Mononuclear cell (primary cell): ENCODE results near the gene NPY1R. TPM values are rescaled to one million over a fixed set of nuclear protein-coding genes. Genes with fewer than 3 reads are reported as not detected.

Experiments
- H3K27me3 ChIP-seq: 2 replicates; pipeline ENCODE4 v1.6.0; 2011; ENCODE audit warnings: low read length, control low read depth; ENCODE audit not compliant: insufficient read depth
- H3K4me1 ChIP-seq: 2 replicates; pipeline ENCODE4 v1.5.1; 2011; ENCODE audit warnings: mild to moderate bottlenecking, low read length, control low read depth; ENCODE audit not compliant: insufficient read depth
- H3K4me3 ChIP-seq: 2 replicates; pipeline ENCODE4 v1.5.1; 2011; ENCODE audit warnings: mild to moderate bottlenecking, low read length, moderate library complexity
- H3K9me3 ChIP-seq: 2 replicates; pipeline ENCODE4 v1.5.1; 2011; ENCODE audit warnings: low read depth, mild to moderate bottlenecking, control low read depth, low read length
- total RNA-seq: library from RNA; depleted of rRNA; stranded (reverse); fragments of >200 nt; gene quantifications from one replicate; pipeline ENCODE4 v1.2.3, GENCODE V29; 2012

Gene NPY1R
- total RNA-seq: not detected

GRCh38 chr4:163332526-163333406 is at the start of gene NPY1R:
NPY1R (minus strand) TSS chr4:163332596; CDS start chr4:163326554, 6,042 bp downstream.
- Histone ChIP-seq H3K4me3 (no peak within 1 kb of the TSS), H3K27me3 (peaks cover 48% of the 10 kb centered on the region), H3K9me3 (no peaks in the 10 kb centered on the region), H3K4me1 (peaks cover 13% of the 10 kb centered on the region)

- no peaks in the 10 kb centered on the region for H3K4me1 ChIP-seq
- H3K27me3 ChIP-seq: no peaks in the 10 kb centered on the region
- no peak overlapping the region for H3K4me3 ChIP-seq
- H3K9me3 ChIP-seq: no peaks in the 10 kb centered on the region
Measured at GRCh38 chr4:163380703-163381102, 48.3 kb upstream of the NPY1R start.

GRCh38 chr4:163378661-163379060 is 46.3 kb upstream of the NPY1R start:
- no peak overlapping the region for H3K4me3 ChIP-seq
- no peaks in the 10 kb centered on the region for H3K4me1 ChIP-seq
- no peaks in the 10 kb centered on the region for H3K9me3 ChIP-seq
- H3K27me3 ChIP-seq: no peaks in the 10 kb centered on the region

- Histone ChIP-seq H3K4me3 (no peak overlapping the region), H3K4me1 (no peaks in the 10 kb centered on the region), H3K9me3 (no peaks in the 10 kb centered on the region), H3K27me3 (peaks cover 3% of the 10 kb centered on the region)
Measured at GRCh38 chr4:163372029-163372428, 39.6 kb upstream of the NPY1R start.

- H3K4me1 ChIP-seq: no peaks in the 10 kb centered on the region
- H3K27me3 ChIP-seq: peaks cover 3% of the 10 kb centered on the region
- H3K4me3 ChIP-seq: no peak overlapping the region
- H3K9me3 ChIP-seq: no peaks in the 10 kb centered on the region
Measured at GRCh38 chr4:163367651-163368050, 35.3 kb upstream of the NPY1R start.

GRCh38 chr4:163356104-163356503 is 23.7 kb upstream of the NPY1R start:
- H3K27me3 ChIP-seq: no peaks in the 10 kb centered on the region
- H3K9me3 ChIP-seq: no peaks in the 10 kb centered on the region
- H3K4me3 ChIP-seq: no peak overlapping the region
- no peaks in the 10 kb centered on the region for H3K4me1 ChIP-seq

- Histone ChIP-seq H3K27me3 (no peaks in the 10 kb centered on the region), H3K4me3 (no peak overlapping the region), H3K4me1 (no peaks in the 10 kb centered on the region), H3K9me3 (no peaks in the 10 kb centered on the region)
Measured at GRCh38 chr4:163353054-163353453, 20.7 kb upstream of the NPY1R start.

- H3K4me1 ChIP-seq: no peaks in the 10 kb centered on the region
- H3K9me3 ChIP-seq: no peaks in the 10 kb centered on the region
- no peak overlapping the region for H3K4me3 ChIP-seq
- H3K27me3 ChIP-seq: peaks cover 19% of the 10 kb centered on the region
Measured at GRCh38 chr4:163350672-163351071, 18.3 kb upstream of the NPY1R start.

- peaks cover 63% of the 10 kb centered on the region for H3K27me3 ChIP-seq
- no peaks in the 10 kb centered on the region for H3K9me3 ChIP-seq
- no peak overlapping the region for H3K4me3 ChIP-seq
- no peaks in the 10 kb centered on the region for H3K4me1 ChIP-seq
Measured at GRCh38 chr4:163344147-163345125, 12.0 kb upstream of the NPY1R start.

- Histone ChIP-seq H3K4me3 (no peak within 1 kb of the TSS), H3K4me1 (no peaks in the 10 kb centered on the region), H3K27me3 (peaks cover 67% of the 10 kb centered on the region), H3K9me3 (no peaks in the 10 kb centered on the region)
Measured at GRCh38 chr4:163343604-163344146, 11.3 kb upstream of the NPY1R start, which contains the start of gene NPY5R. NPY5R (plus strand) TSS chr4:163343892; CDS start chr4:163350274, 6,382 bp downstream.

- Histone ChIP-seq H3K4me3 (no peak overlapping the region), H3K27me3 (peaks cover 43% of the 10 kb centered on the region), H3K9me3 (no peaks in the 10 kb centered on the region), H3K4me1 (peaks cover 13% of the 10 kb centered on the region)
Measured at GRCh38 chr4:163335384-163335783, 3.0 kb upstream of the NPY1R start.

GRCh38 chr4:163331629-163332376 is 593 bp downstream of the NPY1R start:
- Histone ChIP-seq H3K9me3 (no peaks in the 10 kb centered on the region), H3K4me1 (peaks cover 13% of the 10 kb centered on the region), H3K4me3 (no peak overlapping the region), H3K27me3 (peaks cover 48% of the 10 kb centered on the region)

- H3K9me3 ChIP-seq: no peaks in the 10 kb centered on the region
- H3K27me3 ChIP-seq: peaks cover 48% of the 10 kb centered on the region
- H3K4me1 ChIP-seq: peaks cover 13% of the 10 kb centered on the region
- H3K4me3 ChIP-seq: no peak overlapping the region
Measured at GRCh38 chr4:163330916-163331628, 1.3 kb downstream of the NPY1R start.

GRCh38 chr4:163317110-163317509 is 15.3 kb downstream of the NPY1R start:
- H3K27me3 ChIP-seq: no peaks in the 10 kb centered on the region
- no peaks in the 10 kb centered on the region for H3K4me1 ChIP-seq
- H3K4me3 ChIP-seq: no peak overlapping the region
- H3K9me3 ChIP-seq: no peaks in the 10 kb centered on the region
